Measurements from ENCODE around the gene RAB11A. TPM values are rescaled to one million over a fixed set of nuclear protein-coding genes. Genes with fewer than 3 reads are reported as not detected.

Gene RAB11A
- total RNA-seq, 1 donor from 2014 or later: 295 TPM

DNA sequence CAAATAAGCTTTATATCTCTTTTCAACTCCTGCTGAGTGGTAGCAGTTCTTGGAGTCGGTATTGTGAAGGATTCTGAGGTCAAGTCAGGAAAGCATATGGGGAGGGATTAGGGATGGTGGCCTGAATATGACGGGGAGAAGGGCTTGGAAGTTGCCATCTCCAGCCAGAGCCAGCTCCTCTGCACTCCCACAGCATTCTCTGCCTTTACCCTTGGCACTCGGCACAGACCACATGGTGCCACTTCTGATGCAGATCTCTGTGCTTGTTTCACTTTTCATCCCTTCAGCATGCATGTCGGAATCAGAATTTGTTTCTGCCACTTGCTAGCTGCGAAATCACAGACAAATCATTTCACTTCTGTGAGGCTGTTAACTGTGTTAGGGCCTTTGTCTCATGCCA lies 52.5 kb downstream of the RAB11A start:
- no peak for DNase-seq (ENCODE audit: low read depth)
- H3K36me3 ChIP-seq (ENCODE audit: control insufficient read depth, insufficient read depth, low read length): no peaks in the 10 kb centered on the region
- H3K27me3 ChIP-seq (ENCODE audit: control insufficient read depth, insufficient read depth, low read length): no peaks in the 10 kb centered on the region
- H3K4me3 ChIP-seq (ENCODE audit: low read depth, low read length): no peak overlapping the region
- TF ChIP-seq, protein P1, sequence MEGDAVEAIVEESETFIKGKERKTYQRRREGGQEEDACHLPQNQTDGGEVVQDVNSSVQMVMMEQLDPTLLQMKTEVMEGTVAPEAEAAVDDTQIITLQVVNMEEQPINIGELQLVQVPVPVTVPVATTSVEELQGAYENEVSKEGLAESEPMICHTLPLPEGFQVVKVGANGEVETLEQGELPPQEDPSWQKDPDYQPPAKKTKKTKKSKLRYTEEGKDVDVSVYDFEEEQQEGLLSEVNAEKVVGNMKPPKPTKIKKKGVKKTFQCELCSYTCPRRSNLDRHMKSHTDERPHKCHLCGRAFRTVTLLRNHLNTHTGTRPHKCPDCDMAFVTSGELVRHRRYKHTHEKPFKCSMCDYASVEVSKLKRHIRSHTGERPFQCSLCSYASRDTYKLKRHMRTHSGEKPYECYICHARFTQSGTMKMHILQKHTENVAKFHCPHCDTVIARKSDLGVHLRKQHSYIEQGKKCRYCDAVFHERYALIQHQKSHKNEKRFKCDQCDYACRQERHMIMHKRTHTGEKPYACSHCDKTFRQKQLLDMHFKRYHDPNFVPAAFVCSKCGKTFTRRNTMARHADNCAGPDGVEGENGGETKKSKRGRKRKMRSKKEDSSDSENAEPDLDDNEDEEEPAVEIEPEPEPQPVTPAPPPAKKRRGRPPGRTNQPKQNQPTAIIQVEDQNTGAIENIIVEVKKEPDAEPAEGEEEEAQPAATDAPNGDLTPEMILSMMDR (IDR thresholded peaks at IDR 0.05; ENCODE audit: insufficient read depth, low read length, poor library complexity, severe bottlenecking): no peak

DNA sequence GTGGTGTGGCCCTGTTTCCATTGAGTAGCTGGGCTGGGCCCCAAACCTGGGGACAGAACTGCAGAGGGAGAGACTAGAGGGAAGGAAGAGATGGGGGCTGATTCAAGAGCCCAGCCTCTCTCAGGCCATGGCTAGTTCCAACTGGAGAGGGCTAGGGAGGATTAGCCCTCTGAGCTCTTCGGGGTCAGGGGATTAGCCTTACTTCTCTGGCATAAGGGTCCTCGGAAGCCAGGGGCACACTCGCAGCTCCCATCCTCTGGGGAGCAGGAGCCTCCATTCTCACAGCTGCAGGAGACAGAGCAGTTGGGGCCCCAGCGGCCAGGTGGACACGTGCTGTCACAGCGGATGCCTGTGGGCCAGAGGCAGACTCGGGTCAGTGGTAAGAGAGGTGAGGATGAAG lies 53.3 kb downstream of the RAB11A start:
- TF ChIP-seq, protein P1 (IDR thresholded peaks at IDR 0.05; ENCODE audit: insufficient read depth, low read length, poor library complexity, severe bottlenecking): no peak
- no peak overlapping the region for H3K4me3 ChIP-seq (ENCODE audit: low read depth, low read length)
- no peaks in the 10 kb centered on the region for H3K36me3 ChIP-seq (ENCODE audit: control insufficient read depth, insufficient read depth, low read length)
- H3K27me3 ChIP-seq (ENCODE audit: control insufficient read depth, insufficient read depth, low read length): no peaks in the 10 kb centered on the region
- no peak for DNase-seq (ENCODE audit: low read depth)

DNA sequence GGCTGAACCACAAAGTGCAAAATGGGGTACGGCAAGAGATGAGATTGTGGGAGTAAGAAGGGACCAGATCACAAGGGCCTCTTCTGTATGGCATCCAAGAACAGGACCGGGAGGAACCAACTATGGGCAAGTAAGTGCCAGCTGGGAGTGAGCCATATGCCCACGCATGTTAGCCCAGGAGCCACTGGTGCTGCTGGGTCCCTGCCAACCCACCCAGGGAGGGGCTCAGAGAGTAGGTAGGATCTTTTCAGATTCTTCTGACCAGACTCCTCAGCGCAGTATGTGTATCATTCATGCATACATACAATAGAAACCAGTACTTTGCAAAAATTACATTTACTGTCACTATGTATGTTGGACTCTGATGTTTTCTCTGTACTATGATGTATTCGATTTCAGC lies 54.0 kb downstream of the RAB11A start:
- H3K36me3 ChIP-seq (ENCODE audit: control insufficient read depth, insufficient read depth, low read length): no peaks in the 10 kb centered on the region
- TF ChIP-seq, protein P1 (IDR thresholded peaks at IDR 0.05; ENCODE audit: insufficient read depth, low read length, poor library complexity, severe bottlenecking): no peak
- no peaks in the 10 kb centered on the region for H3K27me3 ChIP-seq (ENCODE audit: control insufficient read depth, insufficient read depth, low read length)
- no peak for DNase-seq (ENCODE audit: low read depth)
- H3K4me3 ChIP-seq (ENCODE audit: low read depth, low read length): no peak overlapping the region

DNA sequence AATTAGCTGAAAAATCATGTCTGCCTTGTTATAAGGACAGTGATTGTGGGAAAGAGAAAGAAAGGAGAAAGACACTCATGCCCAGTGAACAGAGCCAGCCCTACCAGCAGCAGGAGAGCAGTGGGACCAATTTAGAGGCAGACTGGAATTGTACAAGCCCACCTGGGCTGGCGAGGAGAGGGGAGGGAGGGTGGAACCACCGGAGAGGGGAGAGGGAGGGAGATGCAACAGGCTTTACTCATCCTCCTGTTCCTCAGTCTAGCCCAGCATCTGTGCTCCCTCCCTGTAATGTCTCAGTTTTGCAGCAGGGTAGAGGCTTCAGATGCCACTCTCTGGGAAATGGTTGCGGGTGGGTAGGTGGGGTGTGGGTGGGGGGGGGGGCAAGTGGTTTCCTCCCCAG lies 54.7 kb downstream of the RAB11A start:
- Histone ChIP-seq H3K4me3 (ENCODE audit: low read depth, low read length) (no peak overlapping the region), H3K27me3 (ENCODE audit: control insufficient read depth, insufficient read depth, low read length) (no peaks in the 10 kb centered on the region), H3K36me3 (ENCODE audit: control insufficient read depth, insufficient read depth, low read length) (no peaks in the 10 kb centered on the region)
- DNase-seq (ENCODE audit: low read depth): no peak
- TF ChIP-seq, protein P1 (IDR thresholded peaks at IDR 0.05; ENCODE audit: insufficient read depth, low read length, poor library complexity, severe bottlenecking): no peak

DNA sequence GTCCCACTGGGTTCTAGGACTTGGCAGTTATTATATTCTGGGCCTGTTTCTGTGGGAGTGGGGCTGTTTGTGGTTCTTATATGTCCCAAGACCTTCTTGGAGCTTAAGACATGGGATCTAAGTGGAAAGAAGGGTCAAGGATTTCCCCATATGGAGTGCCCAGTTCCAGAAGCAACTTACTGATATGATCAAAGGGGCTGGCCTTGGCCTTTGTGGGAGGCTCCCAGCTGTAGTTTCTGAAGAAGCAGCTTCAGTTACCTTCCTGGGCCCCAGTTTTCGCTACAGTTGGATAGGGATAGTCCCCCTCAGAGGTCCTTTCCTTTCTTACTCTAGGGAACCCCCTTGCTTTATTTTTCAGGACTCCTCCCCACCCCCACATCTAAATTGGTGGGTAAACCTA lies 56.0 kb downstream of the RAB11A start:
- Histone ChIP-seq H3K27me3 (ENCODE audit: control insufficient read depth, insufficient read depth, low read length) (no peaks in the 10 kb centered on the region), H3K4me3 (ENCODE audit: low read depth, low read length) (no peak overlapping the region), H3K36me3 (ENCODE audit: control insufficient read depth, insufficient read depth, low read length) (no peaks in the 10 kb centered on the region)
- TF ChIP-seq, protein P1 (IDR thresholded peaks at IDR 0.05; ENCODE audit: insufficient read depth, low read length, poor library complexity, severe bottlenecking): no peak
- DNase-seq (ENCODE audit: low read depth): no peak

DNA sequence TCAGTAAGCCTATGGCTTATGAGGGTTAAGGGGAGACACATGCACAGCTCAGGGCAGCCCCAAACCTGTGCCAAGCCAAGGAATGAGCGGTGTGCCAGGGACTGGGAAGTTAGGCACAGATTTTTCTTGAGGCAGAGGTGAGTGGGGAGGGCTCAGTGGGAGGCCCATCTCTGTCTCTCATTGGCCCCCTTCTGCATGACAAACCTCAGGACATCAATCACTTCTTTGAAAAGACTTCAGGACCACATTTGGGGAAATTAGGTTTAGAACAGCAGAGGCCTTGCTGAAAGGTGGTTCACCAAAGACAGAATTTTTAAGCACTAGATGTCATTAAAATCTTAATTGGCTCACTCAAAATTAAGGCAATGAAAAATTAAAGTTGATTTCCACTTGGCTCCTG lies 57.2 kb downstream of the RAB11A start:
- H3K4me3 ChIP-seq (ENCODE audit: low read depth, low read length): no peak overlapping the region
- TF ChIP-seq, protein P1 (IDR thresholded peaks at IDR 0.05; ENCODE audit: insufficient read depth, low read length, poor library complexity, severe bottlenecking): no peak
- H3K36me3 ChIP-seq (ENCODE audit: control insufficient read depth, insufficient read depth, low read length): no peaks in the 10 kb centered on the region
- H3K27me3 ChIP-seq (ENCODE audit: control insufficient read depth, insufficient read depth, low read length): no peaks in the 10 kb centered on the region
- DNase-seq (ENCODE audit: low read depth): no peak
